ENCODE measurements around the gene AKAP9.

AKAP9 gene

DNA sequence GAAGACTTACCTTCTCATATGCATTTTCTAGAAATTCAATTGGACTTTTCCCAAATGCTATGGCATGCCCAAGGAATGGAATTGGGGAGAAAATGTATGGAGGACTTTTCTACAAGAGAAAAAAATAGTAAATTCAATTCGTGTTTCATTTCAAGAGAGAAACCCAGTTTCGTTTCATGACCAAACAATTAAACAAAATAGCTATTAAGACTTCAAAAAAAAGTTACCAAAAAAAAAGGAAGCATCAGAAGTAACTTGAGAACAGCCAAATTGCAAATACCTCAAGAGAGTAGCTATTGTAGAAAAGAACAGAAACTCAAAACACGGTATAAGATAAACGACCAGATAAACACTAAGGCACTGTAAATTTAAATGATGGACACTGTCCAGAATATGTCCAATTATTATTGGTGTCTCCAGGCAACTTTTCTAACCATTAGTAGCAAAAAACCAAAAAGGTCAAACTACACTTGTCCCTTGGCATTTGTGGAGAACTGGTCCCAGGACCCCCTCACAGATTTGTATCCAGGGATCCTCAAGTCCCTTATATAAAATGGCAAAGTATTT, 191.2 kb downstream of the AKAP9 start:
- H3K4me3 ChIP-seq (ENCODE audit: low read depth, low read length) = no peak overlapping the region
- TF ChIP-seq CTCF (IDR thresholded peaks at IDR 0.05; ENCODE audit: borderline replicate concordance, insufficient read depth, low read depth, low read length) = no peak

GRCh38 chr7:92133133-92133736, 192.6 kb downstream of the AKAP9 start:
- no peak for TF ChIP-seq CTCF (IDR thresholded peaks at IDR 0.05; ENCODE audit: borderline replicate concordance, insufficient read depth, low read depth, low read length)
- peak overlapping the region; percentile 95 for H3K4me3 ChIP-seq (ENCODE audit: low read depth, low read length)

DNA sequence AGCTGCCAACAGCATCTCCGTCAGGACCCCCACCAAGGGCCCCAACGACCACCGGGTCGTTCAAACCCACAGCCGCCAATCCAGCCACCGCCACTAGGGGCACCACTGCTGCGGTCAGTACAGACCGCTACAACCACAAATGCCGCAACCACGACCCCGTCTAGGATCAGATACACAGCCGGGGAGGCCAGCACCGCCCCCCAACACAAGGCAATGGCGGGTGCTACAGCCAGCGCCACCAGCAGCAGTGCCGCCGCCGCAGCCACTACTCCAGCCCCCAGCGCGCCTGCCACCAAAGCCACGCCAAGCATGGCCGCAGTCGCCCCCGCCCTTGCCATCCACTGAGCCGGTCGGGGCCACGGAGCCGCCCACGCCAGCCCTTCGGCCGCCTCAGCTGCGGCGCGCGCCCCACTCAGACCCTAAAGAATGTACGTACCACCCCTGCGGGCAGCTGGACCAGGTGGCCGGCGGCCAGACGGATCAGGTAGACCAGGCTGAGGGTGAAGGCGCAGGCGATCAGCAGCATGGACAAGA, 193.1 kb downstream of the AKAP9 start:
- H3K4me3 ChIP-seq (ENCODE audit: low read depth, low read length) = peak overlapping the region; percentile 95
- peak; percentile 84 for TF ChIP-seq CTCF (IDR thresholded peaks at IDR 0.05; ENCODE audit: borderline replicate concordance, insufficient read depth, low read depth, low read length)

DNA sequence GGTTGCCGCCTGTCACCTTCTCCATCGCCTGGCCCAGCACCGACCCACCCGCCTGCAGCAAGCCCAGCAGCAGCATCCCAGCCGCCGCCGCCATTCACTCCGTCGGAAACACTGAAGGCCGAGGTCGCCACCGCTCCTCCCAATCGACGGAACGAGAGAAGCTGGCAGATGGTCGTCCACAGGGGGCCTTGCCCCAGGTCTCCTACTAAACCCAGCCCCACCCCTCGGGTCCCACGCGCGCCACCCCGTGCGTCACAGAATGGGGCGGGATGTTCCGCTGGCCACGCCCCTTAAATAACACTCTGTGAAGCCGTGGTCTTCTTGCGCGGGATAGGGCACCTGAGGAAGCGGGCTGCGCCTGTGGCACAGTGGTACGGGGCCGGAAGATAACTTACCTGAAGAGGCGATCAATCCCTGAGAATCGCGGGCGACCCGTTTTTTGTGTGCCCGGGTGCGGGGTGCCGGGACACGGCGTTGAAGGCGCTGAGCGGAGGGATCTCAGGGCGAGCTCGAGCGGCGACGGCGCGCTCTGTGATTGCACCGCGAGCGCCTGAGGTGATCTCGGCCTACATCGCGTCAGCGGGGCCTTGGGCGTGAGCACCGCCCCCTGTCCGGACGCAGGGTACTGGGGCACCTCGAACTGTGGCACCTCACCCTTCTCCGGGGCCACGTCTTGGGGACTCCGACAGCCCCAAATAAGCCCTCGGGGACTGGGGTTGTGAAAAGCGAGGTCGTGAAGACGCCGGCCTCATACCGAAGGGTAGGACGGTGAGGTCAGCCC, 193.8 kb downstream of the AKAP9 start, which contains the start of gene CYP51A1:
Gene CYP51A1, minus strand, starts transcription at position 207 of the 781 bp plus-strand sequence. Its CDS starts 113 bp downstream, at position 94.
- peak within 1 kb of the TSS; percentile 95 for H3K4me3 ChIP-seq (ENCODE audit: low read depth, low read length)

GRCh38 chr7:92135052-92135889, 194.6 kb downstream of the AKAP9 start:
- H3K4me3 ChIP-seq (ENCODE audit: low read depth, low read length) = peak overlapping the region; percentile 95
- no peak for TF ChIP-seq CTCF (IDR thresholded peaks at IDR 0.05; ENCODE audit: borderline replicate concordance, insufficient read depth, low read depth, low read length)

More for the DNA sequence above, 193.8 kb downstream of the AKAP9 start, which contains the start of gene CYP51A1:
- 0 out of 2 replicates have a peak, but pooled peaks have one; percentile 5 for TF ChIP-seq CTCF (IDR thresholded peaks at IDR 0.05; ENCODE audit: borderline replicate concordance, insufficient read depth, low read depth, low read length)

DNA sequence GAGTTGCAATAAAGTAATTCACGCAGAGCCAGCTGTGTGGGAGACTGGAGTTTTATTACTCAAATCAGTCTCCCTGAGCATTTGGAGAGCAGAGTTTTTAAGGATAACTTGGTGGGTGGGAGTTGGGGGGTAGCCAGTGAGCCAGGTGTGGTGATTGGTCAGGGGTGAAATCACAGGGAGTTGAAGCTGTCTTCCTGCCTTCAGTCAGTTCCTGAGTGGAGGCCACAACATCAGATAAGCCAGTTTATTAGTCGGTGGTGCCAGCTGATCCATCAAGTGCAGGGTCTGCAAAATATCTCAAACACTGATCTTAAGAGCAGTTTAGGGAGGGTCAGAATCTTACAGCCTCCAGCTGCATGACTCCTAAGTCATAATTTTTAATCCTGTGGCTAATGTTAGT, 196.9 kb downstream of the AKAP9 start:
- no peak for TF ChIP-seq CTCF (IDR thresholded peaks at IDR 0.05; ENCODE audit: borderline replicate concordance, insufficient read depth, low read depth, low read length)
- no peak overlapping the region for H3K4me3 ChIP-seq (ENCODE audit: low read depth, low read length)
